Measurements from ENCODE around the gene ATP11C. TPM values are rescaled to one million over a fixed set of nuclear protein-coding genes. Genes with fewer than 3 reads are reported as not detected.

Gene ATP11C
- total RNA-seq, 8 experiments from 2014 or later = 18.5 to 48.3 (median 27.3) TPM

- in situ Hi-C loops (cut with MboI; ENCODE audit: low pct_unique_long_range_greater_than_20kb in 2 of 9, low sequenced_read_pairs in 9 of 9, unreplicated experiment in 9 of 9) = no loop called here
- Histone ChIP-seq H3K27ac (no peak overlapping the region), H3K4me3 (no peak overlapping the region), H3K4me1 (replicated peaks in 1 of 2) (no peaks in the 10 kb centered on the region)
- no peak for ATAC-seq (replicated peaks in 6 of 8)
- 70 to 100% (median 88%) methylated on average over 1 to 2 of the region's 3 CpGs; no CpG with 5 or more reads in 5 of the 10 experiments for WGBS, 10 experiments
These were observed 23.1 kb downstream of the ATP11C start for GRCh38 chrX:139909712-139910111.

GRCh38 chrX:139907078-139907477 is 25.8 kb downstream of the ATP11C start:
- ATAC-seq (replicated peaks in 6 of 8) = no peak
- H3K4me1 ChIP-seq (replicated peaks in 1 of 2) = no peaks in the 10 kb centered on the region
- H3K4me3 ChIP-seq = no peak overlapping the region
- WGBS, 10 experiments = 75 to 100% (median 100%) methylated on average over 1 to 3 of the region's 3 CpGs; no CpG with 5 or more reads in 6 of the 10 experiments
- in situ Hi-C loops (cut with MboI; ENCODE audit: low pct_unique_long_range_greater_than_20kb in 2 of 9, low sequenced_read_pairs in 9 of 9, unreplicated experiment in 9 of 9) = no loop called here
- H3K27ac ChIP-seq = no peak overlapping the region

GRCh38 chrX:139905743-139906142 is 27.1 kb downstream of the ATP11C start:
- WGBS, 10 experiments = 51 to 55% methylated on average over 2 of the region's 2 CpGs; no CpG with 5 or more reads in 8 of the 10 experiments
- no peak for ATAC-seq (replicated peaks in 6 of 8)
- no peak overlapping the region for H3K27ac ChIP-seq
- no peak overlapping the region for H3K4me3 ChIP-seq
- in situ Hi-C loops (cut with MboI; ENCODE audit: low pct_unique_long_range_greater_than_20kb in 2 of 9, low sequenced_read_pairs in 9 of 9, unreplicated experiment in 9 of 9) = no loop called here
- no peaks in the 10 kb centered on the region for H3K4me1 ChIP-seq (replicated peaks in 1 of 2)

GRCh38 chrX:139905051-139905450 is 27.8 kb downstream of the ATP11C start:
- Histone ChIP-seq H3K4me3 (no peak overlapping the region), H3K4me1 (replicated peaks in 1 of 2) (no peaks in the 10 kb centered on the region), H3K27ac (no peak overlapping the region)
- ATAC-seq (replicated peaks in 6 of 8) = no peak
- in situ Hi-C loops (cut with MboI; ENCODE audit: low pct_unique_long_range_greater_than_20kb in 2 of 9, low sequenced_read_pairs in 9 of 9, unreplicated experiment in 9 of 9) = no loop called here
- 45 to 100% (median 90%) methylated on average over 1 to 3 of the region's 3 CpGs; no CpG with 5 or more reads in 2 of the 10 experiments for WGBS, 10 experiments

GRCh38 chrX:139903210-139903609 is 29.6 kb downstream of the ATP11C start:
- ATAC-seq (replicated peaks in 6 of 8) = peak in 3 of 8 experiments; percentile 39 to 71 (median 64)
- Histone ChIP-seq H3K4me1 (replicated peaks in 1 of 2) (no peaks in the 10 kb centered on the region), H3K27ac (no peak overlapping the region), H3K4me3 (no peak overlapping the region)
- in situ Hi-C loops (cut with MboI; ENCODE audit: low pct_unique_long_range_greater_than_20kb in 2 of 9, low sequenced_read_pairs in 9 of 9, unreplicated experiment in 9 of 9) = no loop called here
- WGBS, 10 experiments = 0 to 81% (median 75%) methylated on average over 2 to 3 of the region's 3 CpGs; no CpG with 5 or more reads in 7 of the 10 experiments

- 40 to 100% (median 59%) methylated on average over 1 to 2 of the region's 2 CpGs; no CpG with 5 or more reads in 6 of the 10 experiments for WGBS, 10 experiments
- Histone ChIP-seq H3K4me1 (replicated peaks in 1 of 2) (no peaks in the 10 kb centered on the region), H3K4me3 (no peak overlapping the region), H3K27ac (no peak overlapping the region)
- in situ Hi-C loops (cut with MboI; ENCODE audit: low pct_unique_long_range_greater_than_20kb in 2 of 9, low sequenced_read_pairs in 9 of 9, unreplicated experiment in 9 of 9) = no loop called here
- no peak for ATAC-seq (replicated peaks in 6 of 8)
These were observed 30.3 kb downstream of the ATP11C start for GRCh38 chrX:139902559-139902958.

DNA sequence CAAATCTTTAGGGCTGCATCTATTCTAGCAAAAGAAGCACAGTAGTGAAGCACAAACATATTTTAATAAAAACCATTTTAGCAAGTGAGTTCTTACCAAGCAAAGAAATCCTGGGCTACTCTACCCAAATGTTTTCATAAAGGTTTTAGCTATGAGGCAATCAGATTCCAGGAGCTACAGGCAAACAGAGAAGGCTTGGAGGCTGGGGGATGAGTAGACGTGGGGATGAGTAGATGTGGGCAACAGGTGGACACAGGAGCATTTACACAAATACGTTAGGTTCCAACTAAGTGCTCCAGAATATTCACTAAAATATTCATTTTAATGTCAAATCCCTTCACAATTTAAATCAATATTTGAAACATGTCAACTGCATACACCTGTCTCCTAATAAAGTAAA is 34.5 kb downstream of the ATP11C start:
- WGBS, 10 experiments = 50 to 80% (median 69%) methylated on average over 1 of the region's 2 CpGs; no CpG with 5 or more reads in 6 of the 10 experiments
- Histone ChIP-seq H3K4me3 (no peak overlapping the region), H3K27ac (no peak overlapping the region), H3K4me1 (replicated peaks in 1 of 2) (no peaks in the 10 kb centered on the region)
- in situ Hi-C loops (cut with MboI; ENCODE audit: low pct_unique_long_range_greater_than_20kb in 2 of 9, low sequenced_read_pairs in 9 of 9, unreplicated experiment in 9 of 9) = no loop called here
- no peak for ATAC-seq (replicated peaks in 6 of 8)

GRCh38 chrX:139892512-139892911 is 40.3 kb downstream of the ATP11C start:
- 40 to 100% (median 73%) methylated on average over 1 of the region's 2 CpGs; no CpG with 5 or more reads in 6 of the 10 experiments for WGBS, 10 experiments
- in situ Hi-C loops (cut with MboI; ENCODE audit: low pct_unique_long_range_greater_than_20kb in 2 of 9, low sequenced_read_pairs in 9 of 9, unreplicated experiment in 9 of 9) = no loop called here
- no peak for ATAC-seq (replicated peaks in 6 of 8)
- Histone ChIP-seq H3K27ac (no peak overlapping the region), H3K4me1 (replicated peaks in 1 of 2) (no peaks in the 10 kb centered on the region), H3K4me3 (no peak overlapping the region)

DNA sequence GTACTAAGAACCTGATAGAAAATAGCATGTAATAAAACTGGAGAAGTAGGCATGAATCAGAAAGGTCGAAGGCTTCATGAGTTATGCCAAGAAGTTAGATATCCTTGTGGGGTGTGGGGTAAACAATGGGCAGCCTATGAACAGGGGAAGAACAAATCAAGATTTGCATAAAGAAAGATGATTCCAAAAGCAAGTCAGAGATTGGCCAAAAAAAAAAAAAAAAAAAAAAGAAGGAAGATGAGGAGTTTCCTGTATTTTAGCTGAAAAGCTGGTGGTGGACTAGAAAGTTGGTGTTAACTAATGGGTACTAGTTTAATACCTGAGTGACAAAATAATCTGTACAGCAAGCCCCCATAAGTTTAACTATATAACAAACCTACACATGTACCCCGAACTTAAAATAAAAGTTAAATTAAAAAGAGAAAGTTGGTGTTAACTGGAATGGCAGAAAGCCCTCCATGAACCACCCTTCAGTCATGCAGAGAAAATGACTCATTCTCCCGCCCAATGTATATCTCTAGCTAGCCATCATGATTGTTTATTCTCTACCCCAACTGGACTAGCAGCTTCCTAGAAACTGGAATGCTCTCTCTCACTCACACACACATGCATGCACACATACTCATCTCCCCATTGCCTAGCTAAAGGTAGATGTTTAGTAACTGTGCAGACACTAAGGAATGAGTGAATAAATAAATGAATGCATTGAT is 41.7 kb downstream of the ATP11C start:
- 5 to 90% (median 40%) methylated on average over 1 to 3 of the region's 3 CpGs; no CpG with 5 or more reads in 4 of the 10 experiments for WGBS, 10 experiments
- H3K27ac ChIP-seq = no peak overlapping the region
- ATAC-seq (replicated peaks in 6 of 8) = peak in 3 of 8 experiments; percentile 14 to 76 (median 56)
- in situ Hi-C loops (cut with MboI; ENCODE audit: low pct_unique_long_range_greater_than_20kb in 2 of 9, low sequenced_read_pairs in 9 of 9, unreplicated experiment in 9 of 9) = no loop called here
- no peak overlapping the region for H3K4me3 ChIP-seq
- no peaks in the 10 kb centered on the region for H3K4me1 ChIP-seq (replicated peaks in 1 of 2)

DNA sequence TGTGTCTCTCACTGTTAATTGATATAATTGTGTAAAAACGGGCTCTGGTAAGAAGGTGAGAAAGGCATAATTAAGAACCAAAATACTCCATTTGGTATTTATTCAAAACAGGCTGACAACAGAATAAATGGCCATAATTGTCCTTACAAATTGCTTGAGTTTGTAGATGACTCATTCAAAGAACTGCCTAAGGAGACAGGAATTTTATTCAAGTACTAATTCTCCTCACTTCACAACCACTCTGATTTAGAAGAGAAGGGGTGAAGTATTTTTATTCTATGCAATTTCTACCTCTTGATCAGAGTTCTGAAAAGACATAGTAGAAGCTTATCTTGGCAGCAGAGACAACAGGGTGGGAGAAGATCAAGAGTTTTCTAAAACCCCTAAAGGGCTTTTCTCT is 43.1 kb downstream of the ATP11C start:
- H3K27ac ChIP-seq = no peak overlapping the region
- in situ Hi-C loops (cut with MboI; ENCODE audit: low pct_unique_long_range_greater_than_20kb in 2 of 9, low sequenced_read_pairs in 9 of 9, unreplicated experiment in 9 of 9) = no loop called here

DNA sequence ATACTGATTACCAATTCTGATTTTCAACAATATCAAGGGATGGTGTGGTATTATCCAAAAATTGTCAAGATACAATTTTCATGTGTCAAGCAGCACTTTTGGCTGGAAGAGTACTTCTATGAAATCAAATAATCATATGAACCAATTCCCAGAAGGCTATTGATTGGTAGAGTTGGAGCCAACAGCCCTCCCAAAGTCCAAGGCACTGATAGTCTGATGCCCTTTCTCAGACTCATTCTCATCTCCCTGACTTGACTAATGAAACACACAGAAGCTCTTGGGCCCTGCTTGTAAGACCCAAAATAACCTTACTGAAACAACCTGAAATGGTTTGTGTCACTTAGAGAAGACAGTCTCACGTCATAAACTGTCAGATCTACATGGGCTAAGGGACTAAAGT is 48.9 kb downstream of the ATP11C start:
- no peak overlapping the region for H3K4me3 ChIP-seq
- H3K4me1 ChIP-seq (replicated peaks in 1 of 2) = no peaks in the 10 kb centered on the region
- no peak for ATAC-seq (replicated peaks in 6 of 8)
- WGBS, 10 experiments = 44% methylated on average over 1 of the region's 1 CpG; no CpG with 5 or more reads in 9 of the 10 experiments
- H3K27ac ChIP-seq = no peak overlapping the region
- in situ Hi-C loops (cut with MboI; ENCODE audit: low pct_unique_long_range_greater_than_20kb in 2 of 9, low sequenced_read_pairs in 9 of 9, unreplicated experiment in 9 of 9) = no loop called here

More for the DNA sequence above, 43.1 kb downstream of the ATP11C start:
- ATAC-seq (replicated peaks in 6 of 8) = peak in 3 of 8 experiments; percentile 52 to 62 (median 59)
- WGBS, 10 experiments = 0 to 60% (median 30%) methylated on average over 1 of the region's 1 CpG; no CpG with 5 or more reads in 6 of the 10 experiments
- Histone ChIP-seq H3K4me1 (replicated peaks in 1 of 2) (no peaks in the 10 kb centered on the region), H3K4me3 (no peak overlapping the region)

DNA sequence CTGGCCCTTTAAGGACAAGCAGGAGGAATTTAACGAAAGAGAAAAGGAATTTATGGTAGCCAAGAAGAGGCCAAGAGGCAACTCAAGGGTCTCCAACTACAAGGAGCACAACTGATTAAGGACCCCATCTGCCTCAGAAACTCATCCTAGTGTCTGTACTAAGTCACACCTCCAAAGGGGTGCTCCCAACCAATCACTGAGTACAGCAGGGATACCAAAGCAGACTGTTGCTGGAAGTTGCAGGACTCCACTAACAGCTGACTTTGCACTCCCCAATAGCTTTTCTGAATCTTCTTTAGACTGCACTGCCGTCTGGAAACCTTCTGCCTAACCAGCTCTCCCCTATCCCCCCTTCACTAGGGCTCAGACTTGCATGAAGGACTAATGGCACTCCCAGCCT is 50.6 kb downstream of the ATP11C start:
- in situ Hi-C loops (cut with MboI; ENCODE audit: low pct_unique_long_range_greater_than_20kb in 2 of 9, low sequenced_read_pairs in 9 of 9, unreplicated experiment in 9 of 9) = no loop called here
- H3K27ac ChIP-seq = no peak overlapping the region
- no peak overlapping the region for H3K4me3 ChIP-seq
- WGBS, 10 experiments = 0 to 39% (median 33%) methylated on average over 1 to 2 of the region's 2 CpGs; no CpG with 5 or more reads in 7 of the 10 experiments
- H3K4me1 ChIP-seq (replicated peaks in 1 of 2) = no peaks in the 10 kb centered on the region
- ATAC-seq (replicated peaks in 6 of 8) = peak in 1 of 8 experiments; percentile 45

DNA sequence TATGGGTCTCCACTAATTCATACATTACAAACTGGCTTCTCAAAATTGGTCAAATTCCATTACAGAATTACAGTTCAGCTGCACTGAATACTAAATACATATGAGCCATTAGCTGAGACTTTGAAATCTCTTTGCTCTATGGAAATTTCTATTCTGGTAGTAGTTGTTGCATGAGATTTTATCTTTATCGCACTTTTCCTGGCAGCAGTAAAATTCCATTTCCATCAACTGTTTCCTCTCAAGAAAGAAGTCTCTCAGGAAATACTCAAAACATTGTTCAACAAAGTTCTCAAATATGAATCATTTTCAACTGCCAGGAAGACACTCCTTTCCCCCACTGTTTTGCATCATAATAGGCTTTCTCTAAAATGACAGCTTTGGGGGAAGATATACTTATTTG is 51.3 kb downstream of the ATP11C start:
- no peaks in the 10 kb centered on the region for H3K4me1 ChIP-seq (replicated peaks in 1 of 2)
- peak in 3 of 8 experiments; percentile 63 to 86 (median 81) for ATAC-seq (replicated peaks in 6 of 8)
- WGBS, 10 experiments = 0 to 100% (median 0%) methylated on average over 1 of the region's 1 CpG; no CpG with 5 or more reads in 7 of the 10 experiments
- in situ Hi-C loops (cut with MboI; ENCODE audit: low pct_unique_long_range_greater_than_20kb in 2 of 9, low sequenced_read_pairs in 9 of 9, unreplicated experiment in 9 of 9) = no loop called here
- no peak overlapping the region for H3K4me3 ChIP-seq
- no peak overlapping the region for H3K27ac ChIP-seq
